SK-N-SH treated with all-trans-retinoic acid at 6 μM for 48 hours (cell line): ENCODE data around the gene CREBBP.
A peak's percentile ranks its signal among the peaks of the same experiment; 100 is the strongest.

ENCODE experiments used
- ATAC-seq: fragments of 200-7000 bp; cut with Tn5 transposase; 3 replicates; pipeline ENCODE4 v1.9.1; 2020; ENCODE audit warnings: mild to moderate bottlenecking, moderate library complexity
- ARNTL ChIP-seq: fragments of 450-650 bp; formaldehyde crosslinking; IDR thresholded peaks from 2 replicates; pipeline ENCODE4 v1.5.0; 2020; ENCODE audit warnings: low read depth, mild to moderate bottlenecking, moderate library complexity, borderline replicate concordance
- BACH2 ChIP-seq: fragments of 250-450 bp; sonication (Bioruptor Pico); IDR thresholded peaks from 2 replicates; pipeline ENCODE4 v1.9.0; 2021; ENCODE audit warnings: mild to moderate bottlenecking, borderline replicate concordance
- CREB5 ChIP-seq: fragments of 250-450 bp; sonication (Bioruptor Pico); IDR thresholded peaks from 2 replicates; pipeline ENCODE4 v1.5.1; 2020; ENCODE audit warnings: low read depth, mild to moderate bottlenecking, moderate library complexity
- CSDC2 ChIP-seq: fragments of 250-450 bp; sonication (Bioruptor Pico); IDR thresholded peaks from 2 replicates; pipeline ENCODE4 v1.5.0; 2020; ENCODE audit warnings: mild to moderate bottlenecking, moderate library complexity
- ESRRG ChIP-seq: fragments of 250-450 bp; sonication (Bioruptor Pico); IDR thresholded peaks from 2 replicates; pipeline ENCODE4 v1.6.1; 2021; ENCODE audit warnings: mild to moderate bottlenecking
- GLIS3 ChIP-seq: fragments of 250-450 bp; sonication (Bioruptor Pico); IDR thresholded peaks from 2 replicates; pipeline ENCODE4 v1.5.0; 2020; ENCODE audit warnings: mild to moderate bottlenecking, moderate library complexity
- OSR1 ChIP-seq: fragments of 250-450 bp; sonication (Bioruptor Pico); IDR thresholded peaks from 2 replicates; pipeline ENCODE4 v1.8.0; 2022; ENCODE audit warnings: moderate library complexity, mild to moderate bottlenecking, inconsistent platforms
- PPARA ChIP-seq: fragments of 250-450 bp; sonication (Bioruptor Pico); IDR thresholded peaks from 2 replicates; pipeline ENCODE4 v1.5.0; 2020; ENCODE audit warnings: mild to moderate bottlenecking, borderline replicate concordance
- RARB ChIP-seq: fragments of 250-450 bp; sonication (Bioruptor Pico); IDR thresholded peaks from 2 replicates; pipeline ENCODE4 v1.8.0; 2021; ENCODE audit warnings: mild to moderate bottlenecking, moderate library complexity
- SNAI2 ChIP-seq: fragments of 250-450 bp; sonication (Bioruptor Pico); IDR thresholded peaks from 2 replicates; pipeline ENCODE4 v1.5.0; 2020; ENCODE audit warnings: mild to moderate bottlenecking, moderate library complexity
- TCF4 ChIP-seq: fragments of 250-450 bp; sonication (Bioruptor Pico); IDR thresholded peaks from 2 replicates; pipeline ENCODE4 v1.8.0; 2021; ENCODE audit warnings: mild to moderate bottlenecking, moderate library complexity, borderline replicate concordance
- TOX ChIP-seq: fragments of 250-450 bp; sonication (Bioruptor Pico); IDR thresholded peaks from 2 replicates; pipeline ENCODE4 v1.8.0; 2021; ENCODE audit warnings: mild to moderate bottlenecking, moderate library complexity, borderline replicate concordance
- ZC3H10 ChIP-seq: fragments of 250-450 bp; sonication (Bioruptor Pico); IDR thresholded peaks from 2 replicates; pipeline ENCODE4 v1.5.1; 2021; ENCODE audit warnings: mild to moderate bottlenecking, moderate library complexity
- ZFP3 ChIP-seq: fragments of 250-450 bp; sonication (Bioruptor Pico); IDR thresholded peaks from 2 replicates; pipeline ENCODE4 v1.5.0; 2020; ENCODE audit warnings: mild to moderate bottlenecking, moderate library complexity
- ZFP30 ChIP-seq: fragments of 450-650 bp; formaldehyde crosslinking; IDR thresholded peaks from 2 replicates; pipeline ENCODE4 v1.5.0; 2022; ENCODE audit warnings: mild to moderate bottlenecking, moderate library complexity
- ZNF565 ChIP-seq: fragments of 450-650 bp; formaldehyde crosslinking; conservative IDR thresholded peaks from 2 replicates; pipeline ENCODE4 v1.5.0; 2020; ENCODE audit warnings: low read depth, mild to moderate bottlenecking, moderate library complexity
- ZNF70 ChIP-seq: fragments of 450-650 bp; formaldehyde crosslinking; IDR thresholded peaks from 2 replicates; pipeline ENCODE4 v1.5.0; 2020; ENCODE audit warnings: mild to moderate bottlenecking, moderate library complexity
- ZNF8 ChIP-seq: fragments of 450-650 bp; formaldehyde crosslinking; IDR thresholded peaks from 2 replicates; pipeline ENCODE4 v1.5.0; 2020; ENCODE audit warnings: mild to moderate bottlenecking, moderate library complexity
- TF ChIP-seq, protein P1 (sequence below): fragments of 250-450 bp; sonication (Bioruptor Pico); IDR thresholded peaks from 2 replicates; pipeline ENCODE4 v1.5.0; 2020; ENCODE audit warnings: mild to moderate bottlenecking, moderate library complexity
- TF ChIP-seq, protein P2 (sequence below): fragments of 250-450 bp; sonication (Bioruptor Pico); IDR thresholded peaks from 2 replicates; pipeline ENCODE4 v1.5.1; 2021; ENCODE audit warnings: mild to moderate bottlenecking, moderate library complexity
- TF ChIP-seq, protein P3 (sequence below): fragments of 250-450 bp; sonication (Bioruptor Pico); IDR thresholded peaks from 2 replicates; pipeline ENCODE4 v1.8.0; 2020; ENCODE audit warnings: mild to moderate bottlenecking, moderate library complexity, borderline replicate concordance

The CREBBP gene

GRCh38 chr16:3690470-3690928, 190.0 kb downstream of the CREBBP start:
- TF ChIP-seq, protein P1, sequence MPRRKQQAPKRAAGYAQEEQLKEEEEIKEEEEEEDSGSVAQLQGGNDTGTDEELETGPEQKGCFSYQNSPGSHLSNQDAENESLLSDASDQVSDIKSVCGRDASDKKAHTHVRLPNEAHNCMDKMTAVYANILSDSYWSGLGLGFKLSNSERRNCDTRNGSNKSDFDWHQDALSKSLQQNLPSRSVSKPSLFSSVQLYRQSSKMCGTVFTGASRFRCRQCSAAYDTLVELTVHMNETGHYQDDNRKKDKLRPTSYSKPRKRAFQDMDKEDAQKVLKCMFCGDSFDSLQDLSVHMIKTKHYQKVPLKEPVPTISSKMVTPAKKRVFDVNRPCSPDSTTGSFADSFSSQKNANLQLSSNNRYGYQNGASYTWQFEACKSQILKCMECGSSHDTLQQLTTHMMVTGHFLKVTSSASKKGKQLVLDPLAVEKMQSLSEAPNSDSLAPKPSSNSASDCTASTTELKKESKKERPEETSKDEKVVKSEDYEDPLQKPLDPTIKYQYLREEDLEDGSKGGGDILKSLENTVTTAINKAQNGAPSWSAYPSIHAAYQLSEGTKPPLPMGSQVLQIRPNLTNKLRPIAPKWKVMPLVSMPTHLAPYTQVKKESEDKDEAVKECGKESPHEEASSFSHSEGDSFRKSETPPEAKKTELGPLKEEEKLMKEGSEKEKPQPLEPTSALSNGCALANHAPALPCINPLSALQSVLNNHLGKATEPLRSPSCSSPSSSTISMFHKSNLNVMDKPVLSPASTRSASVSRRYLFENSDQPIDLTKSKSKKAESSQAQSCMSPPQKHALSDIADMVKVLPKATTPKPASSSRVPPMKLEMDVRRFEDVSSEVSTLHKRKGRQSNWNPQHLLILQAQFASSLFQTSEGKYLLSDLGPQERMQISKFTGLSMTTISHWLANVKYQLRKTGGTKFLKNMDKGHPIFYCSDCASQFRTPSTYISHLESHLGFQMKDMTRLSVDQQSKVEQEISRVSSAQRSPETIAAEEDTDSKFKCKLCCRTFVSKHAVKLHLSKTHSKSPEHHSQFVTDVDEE, result no peak
- TF ChIP-seq SNAI2 (CRISPR knock-in tag) (no peak), TCF4 (CRISPR knock-in tag) (peak; percentile 85), ZNF8 (CRISPR knock-in tag) (no peak), ZNF70 (CRISPR knock-in tag) (peak; percentile 10; the same call in 1 of the 2 replicates), OSR1 (CRISPR knock-in tag) (no peak), CSDC2 (CRISPR knock-in tag) (no peak)
- peak; percentile 99 for ATAC-seq

- ATAC-seq, result no peak
- TF ChIP-seq SNAI2 (CRISPR knock-in tag) (no peak), TOX (no peak), TCF4 (CRISPR knock-in tag) (no peak), CREB5 (CRISPR knock-in tag) (no peak), CSDC2 (CRISPR knock-in tag) (no peak), ZNF70 (CRISPR knock-in tag) (no peak), ZFP30 (CRISPR knock-in tag) (no peak), ZNF8 (CRISPR knock-in tag) (no peak), ZFP3 (CRISPR knock-in tag) (no peak), PPARA (CRISPR knock-in tag) (no peak), BACH2 (CRISPR knock-in tag) (no peak), ESRRG (no peak)
- TF ChIP-seq, protein P2, sequence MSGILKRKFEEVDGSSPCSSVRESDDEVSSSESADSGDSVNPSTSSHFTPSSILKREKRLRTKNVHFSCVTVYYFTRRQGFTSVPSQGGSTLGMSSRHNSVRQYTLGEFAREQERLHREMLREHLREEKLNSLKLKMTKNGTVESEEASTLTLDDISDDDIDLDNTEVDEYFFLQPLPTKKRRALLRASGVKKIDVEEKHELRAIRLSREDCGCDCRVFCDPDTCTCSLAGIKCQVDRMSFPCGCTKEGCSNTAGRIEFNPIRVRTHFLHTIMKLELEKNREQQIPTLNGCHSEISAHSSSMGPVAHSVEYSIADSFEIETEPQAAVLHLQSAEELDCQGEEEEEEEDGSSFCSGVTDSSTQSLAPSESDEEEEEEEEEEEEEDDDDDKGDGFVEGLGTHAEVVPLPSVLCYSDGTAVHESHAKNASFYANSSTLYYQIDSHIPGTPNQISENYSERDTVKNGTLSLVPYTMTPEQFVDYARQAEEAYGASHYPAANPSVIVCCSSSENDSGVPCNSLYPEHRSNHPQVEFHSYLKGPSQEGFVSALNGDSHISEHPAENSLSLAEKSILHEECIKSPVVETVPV (CRISPR knock-in tag), result no peak
- TF ChIP-seq, protein P1, result no peak
- TF ChIP-seq, protein P3, sequence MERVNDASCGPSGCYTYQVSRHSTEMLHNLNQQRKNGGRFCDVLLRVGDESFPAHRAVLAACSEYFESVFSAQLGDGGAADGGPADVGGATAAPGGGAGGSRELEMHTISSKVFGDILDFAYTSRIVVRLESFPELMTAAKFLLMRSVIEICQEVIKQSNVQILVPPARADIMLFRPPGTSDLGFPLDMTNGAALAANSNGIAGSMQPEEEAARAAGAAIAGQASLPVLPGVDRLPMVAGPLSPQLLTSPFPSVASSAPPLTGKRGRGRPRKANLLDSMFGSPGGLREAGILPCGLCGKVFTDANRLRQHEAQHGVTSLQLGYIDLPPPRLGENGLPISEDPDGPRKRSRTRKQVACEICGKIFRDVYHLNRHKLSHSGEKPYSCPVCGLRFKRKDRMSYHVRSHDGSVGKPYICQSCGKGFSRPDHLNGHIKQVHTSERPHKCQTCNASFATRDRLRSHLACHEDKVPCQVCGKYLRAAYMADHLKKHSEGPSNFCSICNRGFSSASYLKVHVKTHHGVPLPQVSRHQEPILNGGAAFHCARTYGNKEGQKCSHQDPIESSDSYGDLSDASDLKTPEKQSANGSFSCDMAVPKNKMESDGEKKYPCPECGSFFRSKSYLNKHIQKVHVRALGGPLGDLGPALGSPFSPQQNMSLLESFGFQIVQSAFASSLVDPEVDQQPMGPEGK (CRISPR knock-in tag), result no peak
These were observed 190.8 kb downstream of the CREBBP start for GRCh38 chr16:3689731-3690130.

DNA sequence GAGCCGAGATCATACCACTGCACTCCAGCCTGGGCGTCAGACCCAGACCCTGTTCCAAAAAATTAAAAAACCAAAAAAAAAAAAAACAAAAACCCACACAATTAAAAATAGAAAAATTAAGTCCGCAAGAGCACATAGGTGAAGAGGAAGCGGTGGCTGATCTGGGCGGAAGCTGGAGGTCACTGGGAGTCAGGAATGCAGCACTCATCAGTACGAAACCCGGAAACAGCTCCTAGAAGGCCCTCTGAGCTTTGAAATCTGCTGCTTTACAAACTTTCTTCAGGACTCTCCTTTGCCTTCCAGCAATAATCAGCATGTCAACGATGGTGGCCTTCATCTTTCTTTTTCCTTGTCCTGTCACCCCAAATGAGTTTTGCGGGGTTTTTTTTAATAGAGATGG, 192.7 kb downstream of the CREBBP start:
- no peak for ATAC-seq
- TF ChIP-seq CREB5 (CRISPR knock-in tag), result no peak
- no peak for TF ChIP-seq GLIS3
- TF ChIP-seq TOX, result no peak
- no peak for TF ChIP-seq ZFP3 (CRISPR knock-in tag)
- no peak for TF ChIP-seq ZNF8 (CRISPR knock-in tag)
- no peak for TF ChIP-seq OSR1 (CRISPR knock-in tag)
- TF ChIP-seq RARB (CRISPR knock-in tag), result no peak
- TF ChIP-seq, protein P3 (CRISPR knock-in tag), result no peak
- TF ChIP-seq ZFP30 (CRISPR knock-in tag), result no peak
- no peak for TF ChIP-seq TCF4 (CRISPR knock-in tag)
- TF ChIP-seq ZNF565 (CRISPR knock-in tag), result no peak
- no peak for TF ChIP-seq ZNF70 (CRISPR knock-in tag)
- TF ChIP-seq ARNTL, result no peak
- TF ChIP-seq ZC3H10 (CRISPR knock-in tag), result no peak
- TF ChIP-seq CSDC2 (CRISPR knock-in tag), result no peak
- TF ChIP-seq BACH2 (CRISPR knock-in tag), result no peak
